Caki2 (cell line): ENCODE results near the gene SOX1. TPM values are rescaled to one million over a fixed set of nuclear protein-coding genes. Genes with fewer than 3 reads are reported as not detected.

ENCODE experiments used
- DNase-seq: peaks from one replicate; pipeline ENCODE4 v3.0.0-alpha.2; 2015; ENCODE audit warnings: low read depth
- in situ Hi-C: cut with HindIII; loops from 2 replicates; pipeline ENCODE4 v1.10.0; 2016; ENCODE audit warnings: low sequenced_read_pairs, low pct_unique_long_range_greater_than_20kb, mixed read lengths
- total RNA-seq: library from RNA; depleted of rRNA; stranded (reverse); fragments of >200 nt; shearing (Covaris generic); gene quantifications from 2 replicates; pipeline ENCODE4 v1.2.3, GENCODE V29; 2014; ENCODE audit warnings: low replicate concordance

Gene SOX1
- total RNA-seq, 1 experiment from 2014 or later, result 1.7 TPM

DNA sequence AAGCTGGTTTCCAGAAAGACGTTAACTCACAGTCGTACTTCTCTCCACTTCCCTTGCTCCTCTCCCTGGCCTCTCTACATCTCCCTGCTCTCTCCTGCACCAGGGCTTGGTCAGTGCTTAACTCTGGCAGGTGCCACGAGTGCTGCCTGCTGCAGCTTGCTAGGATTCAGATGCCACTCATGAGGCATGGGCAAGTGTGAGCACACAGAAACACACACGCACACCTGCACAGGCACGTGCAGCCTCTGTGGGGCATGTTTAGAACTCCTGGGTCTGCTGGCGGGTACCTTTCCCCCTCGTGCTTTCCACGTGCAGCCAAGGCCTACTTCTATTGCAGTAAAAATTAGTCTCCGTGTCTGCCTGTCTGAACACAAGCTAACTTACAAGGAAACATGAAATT lies 31.8 kb downstream of the SOX1 start:
- in situ Hi-C loops, result no loop called here

DNA sequence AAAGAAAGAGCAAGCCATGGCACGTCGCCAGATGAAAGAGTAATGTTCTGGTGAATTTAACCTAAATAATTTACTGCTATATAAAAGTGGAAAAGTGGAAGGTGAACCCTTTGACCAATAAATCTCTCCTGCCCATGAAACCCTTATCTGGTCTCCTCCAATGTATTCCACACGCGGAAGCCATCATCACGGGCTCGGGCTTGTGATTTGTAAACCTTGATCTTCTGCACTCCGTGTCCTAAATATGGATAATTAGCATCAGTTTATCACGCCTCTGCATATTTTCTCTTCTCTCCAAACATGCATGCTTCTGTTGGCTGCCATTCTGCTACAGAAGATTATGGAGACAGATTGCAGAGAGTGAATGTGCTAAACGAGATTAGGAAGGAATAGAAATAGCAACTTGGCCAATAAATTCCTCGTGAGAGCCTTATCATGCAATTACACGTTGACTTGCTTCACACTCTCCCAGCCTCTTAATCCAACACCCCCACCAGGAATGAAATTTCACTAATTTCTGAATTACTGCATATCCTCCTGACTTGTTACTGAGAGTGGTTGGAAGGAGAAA lies 34.5 kb downstream of the SOX1 start:
- in situ Hi-C loops, result no loop called here
- DNase-seq, result no peak

More for the DNA sequence above, 31.8 kb downstream of the SOX1 start:
- no peak for DNase-seq

DNA sequence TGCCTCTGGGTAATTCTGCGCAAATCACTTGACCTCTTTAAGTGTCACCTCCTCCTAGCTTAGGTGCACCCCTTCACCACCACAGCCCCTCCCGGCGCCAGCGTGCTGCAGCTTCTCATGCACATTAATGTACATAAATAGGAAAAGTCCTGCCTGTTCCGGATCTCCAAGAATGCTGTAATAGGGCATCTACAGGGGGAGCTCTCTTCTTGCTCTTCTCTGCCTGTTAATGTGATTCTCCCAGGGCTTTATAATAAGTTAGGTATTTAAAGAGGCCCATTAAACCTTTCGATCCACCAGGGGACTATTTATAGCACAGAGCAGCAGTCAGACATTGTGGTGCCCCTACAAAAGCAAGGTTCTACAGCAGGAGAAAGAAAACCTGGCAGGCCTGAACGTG lies 35.3 kb downstream of the SOX1 start:
- in situ Hi-C loops, result no loop called here
- peak; percentile 0 for DNase-seq

DNA sequence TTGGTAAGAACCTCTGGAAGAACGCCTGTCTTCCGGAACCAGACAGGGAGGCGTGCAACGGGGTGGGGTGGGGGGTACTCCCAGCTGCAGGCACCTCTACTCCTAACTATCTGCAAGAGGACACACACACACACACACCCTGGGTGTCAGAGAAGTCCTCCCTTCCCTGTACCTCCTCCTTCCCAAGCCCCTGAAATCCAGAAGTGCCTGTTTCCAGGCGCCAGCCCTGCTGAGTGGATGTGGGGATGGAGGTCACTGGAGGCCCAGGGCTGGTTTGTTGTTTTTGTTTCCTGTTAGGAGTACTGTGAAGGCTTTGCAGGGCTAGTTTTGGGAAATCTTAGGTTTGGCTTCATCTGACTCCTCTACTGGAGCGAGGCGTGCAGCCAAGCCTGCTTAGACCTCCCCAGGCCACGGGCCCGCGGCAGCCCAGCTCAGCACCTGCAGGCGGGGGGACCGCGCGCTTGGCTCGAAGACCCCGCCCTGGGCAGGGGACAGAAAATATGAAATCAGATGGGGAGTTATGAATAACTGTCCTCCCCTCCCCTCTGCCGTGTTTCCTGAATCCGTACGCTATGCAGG lies 36.4 kb downstream of the SOX1 start:
- DNase-seq, result no peak
- in situ Hi-C loops, result no loop called here

DNA sequence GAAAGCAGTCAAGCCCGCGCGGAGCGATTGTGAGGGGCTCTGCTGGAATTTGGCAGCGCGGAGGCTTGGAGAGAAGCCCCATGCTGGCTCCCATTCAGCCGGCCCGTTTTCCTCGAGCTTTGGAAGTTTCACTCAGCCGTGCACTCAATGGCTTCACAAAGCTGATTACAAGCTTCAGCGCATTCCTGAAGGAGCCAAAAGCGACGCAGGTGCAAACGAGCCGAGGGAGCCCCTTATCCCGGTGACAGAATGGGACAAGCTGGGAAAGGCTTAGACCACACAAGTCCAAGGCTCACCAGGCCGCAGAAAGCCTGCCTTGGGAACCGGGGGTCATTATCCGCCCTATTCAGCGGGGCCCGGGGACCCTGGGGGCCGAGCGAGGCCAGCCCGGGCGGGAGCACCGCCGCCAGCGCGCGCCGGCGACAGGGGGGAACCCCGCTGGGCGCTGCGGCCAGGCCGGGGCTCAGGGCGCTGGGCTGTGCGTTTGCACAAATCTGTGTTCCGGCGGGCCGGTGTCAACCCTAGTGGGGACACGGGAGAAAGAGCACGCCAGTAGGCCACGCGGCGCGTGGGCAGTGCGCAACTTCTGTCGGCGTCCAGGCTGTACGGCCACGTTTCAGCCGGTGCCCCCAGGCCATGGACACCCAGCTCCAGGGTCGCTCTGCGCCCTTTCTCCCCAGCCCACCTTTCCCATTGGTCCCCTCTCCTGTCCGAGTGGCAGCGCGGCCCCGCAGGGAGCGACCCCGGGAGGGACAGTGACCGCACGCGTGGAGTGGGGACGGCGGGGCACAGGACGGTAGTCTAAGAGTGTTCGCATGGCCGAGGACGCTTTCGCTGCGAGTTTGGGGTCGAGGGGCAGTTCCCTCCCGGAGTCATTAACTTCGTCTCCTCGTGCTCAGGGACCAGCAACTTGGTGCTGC lies 37.3 kb downstream of the SOX1 start:
- in situ Hi-C loops, result no loop called here
- no peak for DNase-seq

DNA sequence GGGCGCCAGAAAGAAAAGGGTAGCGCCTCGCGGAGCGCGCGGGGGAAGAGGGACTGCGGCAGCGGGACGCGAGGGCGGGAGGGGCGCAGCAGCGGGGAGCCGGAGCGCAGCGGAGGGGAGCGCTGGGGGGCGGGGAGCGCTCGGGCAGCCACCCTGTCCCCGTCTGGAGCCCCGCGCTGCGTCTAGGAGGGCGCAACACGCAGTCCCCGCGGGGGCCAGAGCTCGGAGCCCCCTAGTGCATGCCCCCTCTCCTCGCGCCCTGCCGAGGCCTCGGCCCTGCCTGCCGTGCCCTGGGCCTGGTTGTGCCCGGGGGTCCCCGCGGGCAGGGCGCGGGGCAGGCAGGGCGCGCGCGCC lies 37.9 kb downstream of the SOX1 start:
- no peak for DNase-seq
- in situ Hi-C loops, result no loop called here

DNA sequence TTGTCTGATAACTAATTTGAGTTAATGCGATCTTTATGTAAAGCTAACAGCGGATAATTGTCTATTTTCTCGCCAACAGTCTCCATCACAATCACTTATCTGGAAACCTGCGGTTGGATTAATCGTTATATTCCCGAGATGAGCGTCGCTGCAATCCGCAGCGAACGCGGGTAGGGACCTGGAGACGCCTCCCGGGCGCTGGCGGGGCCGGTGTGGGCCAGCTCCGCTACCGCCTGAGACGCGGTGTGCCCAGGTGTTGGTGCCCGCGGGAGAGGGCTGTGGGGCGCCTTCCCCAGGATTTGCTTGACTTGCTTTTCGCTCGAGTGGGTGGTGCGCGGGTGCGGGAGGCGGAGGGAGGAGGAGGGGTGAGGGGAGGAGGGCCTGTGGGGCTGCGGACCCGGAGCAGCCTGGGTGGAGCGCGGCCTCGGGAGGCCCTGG lies 38.3 kb downstream of the SOX1 start:
- DNase-seq, result no peak
- in situ Hi-C loops, result no loop called here

DNA sequence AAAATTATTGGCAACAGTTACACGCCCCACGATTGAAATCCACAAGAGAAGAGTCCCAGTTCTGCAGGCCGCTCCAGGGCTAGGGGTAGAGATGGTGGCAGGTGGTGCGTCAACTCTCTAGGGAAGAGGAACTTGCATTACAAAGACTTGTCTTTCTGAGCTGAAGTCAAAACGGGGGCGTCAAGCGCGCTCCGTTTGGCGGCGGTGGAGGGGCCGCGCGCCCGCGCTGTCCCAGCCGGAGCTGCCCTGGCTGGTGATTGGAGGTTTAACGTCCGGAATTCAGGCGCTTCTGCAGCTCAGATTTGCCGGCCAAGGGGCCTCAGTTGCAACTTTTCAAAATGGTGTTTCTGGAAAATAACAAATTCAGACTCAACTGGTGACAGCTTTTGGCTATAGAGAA lies 38.9 kb downstream of the SOX1 start:
- in situ Hi-C loops, result no loop called here

DNA sequence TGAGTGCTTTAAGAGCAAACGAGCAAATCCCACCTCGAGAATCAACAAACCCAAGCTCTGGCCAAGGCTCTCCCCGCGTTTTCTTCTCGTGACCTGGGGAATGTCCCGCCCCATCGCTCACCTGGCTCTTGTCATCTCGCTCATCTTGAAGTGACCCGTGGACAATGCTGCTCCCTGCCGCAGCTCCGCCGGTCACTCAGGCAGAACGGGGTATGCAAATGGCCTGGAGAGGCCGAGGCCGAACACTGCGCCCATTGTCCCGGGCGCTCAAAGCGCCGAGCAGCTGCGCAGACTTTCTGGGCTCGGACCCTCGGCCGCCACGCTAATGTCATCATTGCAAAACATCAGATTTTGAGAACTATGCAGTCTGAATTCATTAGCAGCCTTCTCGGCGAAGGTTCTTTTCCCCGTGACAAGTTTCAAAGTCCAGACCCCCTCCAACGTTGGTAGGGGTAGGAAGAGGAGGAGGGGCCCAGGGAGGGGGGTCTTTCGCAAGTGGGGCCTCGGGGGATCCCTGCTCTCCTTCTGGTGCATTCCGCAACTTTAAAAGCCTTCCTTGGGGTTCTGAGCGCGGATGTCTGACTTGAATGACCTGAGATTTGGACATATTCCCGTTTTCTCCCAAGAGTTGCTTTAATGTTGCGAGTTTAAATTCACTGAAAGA lies 39.7 kb downstream of the SOX1 start:
- DNase-seq, result no peak
- in situ Hi-C loops, result no loop called here

More for the DNA sequence above, 38.9 kb downstream of the SOX1 start:
- DNase-seq, result no peak

DNA sequence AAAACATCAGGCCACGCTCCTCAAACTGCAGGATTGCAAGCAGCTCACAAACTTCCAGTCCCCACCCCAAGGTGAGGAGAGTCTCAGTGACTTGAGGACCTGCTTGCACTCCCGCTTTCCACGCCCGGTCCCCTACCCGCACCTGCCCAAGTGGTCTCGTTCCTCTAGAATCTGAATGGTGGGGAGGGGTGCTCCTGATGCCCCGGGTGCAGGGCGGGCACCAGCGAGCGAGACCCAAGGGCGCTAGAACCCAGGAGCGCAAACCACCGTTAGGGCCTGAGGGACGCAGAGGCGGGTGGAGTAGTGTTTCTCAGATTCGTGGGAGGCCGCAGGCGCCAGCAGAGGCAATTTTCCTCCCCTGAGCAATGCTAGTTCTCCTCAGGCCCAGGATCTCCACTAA lies 40.3 kb downstream of the SOX1 start:
- in situ Hi-C loops, result no loop called here
- DNase-seq, result no peak

DNA sequence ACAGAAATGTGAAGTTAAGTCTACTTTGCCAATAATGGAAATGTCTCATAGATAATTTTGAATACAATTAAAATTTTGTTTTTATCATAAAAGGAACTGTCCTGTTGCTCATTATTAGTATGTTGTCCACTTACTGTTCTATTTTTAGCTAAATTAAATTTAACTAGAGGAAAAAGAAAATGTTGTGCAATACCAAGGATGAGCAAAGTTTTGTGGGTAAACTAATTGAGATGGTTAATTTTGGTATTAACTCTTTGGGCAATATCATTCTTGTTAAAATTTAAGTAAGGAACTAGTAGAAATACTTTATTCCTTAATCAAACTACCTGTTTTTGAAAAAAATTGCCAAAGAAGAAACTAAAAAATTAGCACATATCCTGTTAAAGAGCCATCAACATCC lies 43.5 kb downstream of the SOX1 start:
- DNase-seq, result no peak
- in situ Hi-C loops, result no loop called here

DNA sequence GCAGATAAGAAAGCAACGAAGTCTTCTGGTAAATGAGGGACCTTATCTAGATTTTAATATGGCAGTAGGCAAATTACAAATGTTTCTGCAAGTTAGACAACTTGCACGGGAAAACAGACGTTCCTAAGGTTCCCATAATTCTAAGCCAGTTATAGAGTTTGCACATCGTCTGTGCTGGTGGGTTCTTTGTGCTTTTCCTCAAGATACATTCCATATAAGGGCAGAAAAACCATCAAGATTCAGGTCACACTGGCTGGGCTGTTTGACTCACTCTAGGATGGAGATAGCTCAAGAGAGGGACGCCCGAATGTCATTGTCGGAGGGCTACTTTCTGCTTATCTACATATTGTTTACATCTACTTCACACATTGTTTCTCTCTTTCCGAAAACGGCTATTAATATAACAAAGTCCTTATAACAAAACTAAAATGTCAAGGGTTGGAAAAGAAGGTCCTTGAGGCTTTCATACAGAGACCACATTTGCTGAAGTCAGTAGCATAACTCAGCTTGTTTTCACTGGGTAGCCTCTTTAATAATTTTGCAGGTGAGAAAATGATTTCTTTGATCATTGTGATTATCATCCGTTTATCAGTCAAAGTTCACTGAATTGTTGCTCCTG lies 44.4 kb downstream of the SOX1 start:
- DNase-seq, result no peak
- in situ Hi-C loops, result no loop called here

DNA sequence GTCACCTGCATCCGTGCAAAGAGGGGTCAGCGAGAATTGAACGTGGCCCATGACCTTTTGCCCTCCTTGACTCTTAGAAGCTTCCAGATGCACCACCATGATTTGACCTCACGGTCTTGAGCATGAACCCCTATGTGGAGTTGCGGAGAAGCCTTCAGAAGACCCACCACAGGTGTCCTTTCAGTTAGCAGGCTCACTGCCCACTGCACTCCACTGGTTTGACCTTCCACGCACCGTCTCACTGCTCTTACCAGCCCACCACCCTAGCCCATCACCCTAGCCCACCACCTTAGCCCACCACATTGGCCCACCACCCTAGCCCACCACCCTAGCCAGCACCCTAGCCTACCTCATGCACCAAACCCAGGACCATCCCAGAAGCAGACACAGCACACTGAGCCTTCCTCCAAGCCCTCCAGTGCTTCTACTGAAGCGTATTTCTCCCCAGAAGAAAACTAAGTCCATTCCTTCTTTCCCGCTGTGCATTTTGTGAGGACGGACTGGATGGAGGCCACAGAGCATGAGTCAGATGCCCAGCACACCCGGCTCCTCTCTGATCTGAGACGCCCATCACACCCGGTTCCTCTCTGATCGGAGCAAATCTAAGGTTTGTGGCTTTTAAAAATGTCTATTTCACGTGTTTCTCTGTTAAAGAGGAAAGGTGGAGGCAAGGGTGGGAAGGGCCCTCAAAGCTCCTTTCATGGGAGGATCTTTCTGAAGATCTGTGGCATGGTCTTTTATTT lies 45.8 kb downstream of the SOX1 start:
- in situ Hi-C loops, result no loop called here
- no peak for DNase-seq

DNA sequence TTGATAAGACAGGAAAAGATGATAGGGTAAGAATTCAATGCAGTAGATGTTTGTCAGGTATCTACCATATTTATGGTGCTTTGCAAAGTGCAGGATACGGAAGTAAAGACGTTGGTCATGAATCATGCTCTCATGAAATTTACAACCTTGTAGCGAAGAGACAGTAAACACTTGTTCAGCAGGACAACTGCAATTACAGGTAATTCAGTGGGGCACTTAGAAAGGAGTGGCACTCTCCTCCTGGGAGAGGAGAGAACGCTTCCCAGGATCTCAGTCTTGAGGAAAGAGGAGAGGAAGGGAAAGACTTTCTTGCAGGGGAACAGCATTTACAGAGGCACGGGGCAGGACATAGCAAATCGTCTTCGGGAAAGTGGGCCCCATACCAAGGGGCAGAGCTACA lies 46.4 kb downstream of the SOX1 start:
- in situ Hi-C loops, result no loop called here
- no peak for DNase-seq

DNA sequence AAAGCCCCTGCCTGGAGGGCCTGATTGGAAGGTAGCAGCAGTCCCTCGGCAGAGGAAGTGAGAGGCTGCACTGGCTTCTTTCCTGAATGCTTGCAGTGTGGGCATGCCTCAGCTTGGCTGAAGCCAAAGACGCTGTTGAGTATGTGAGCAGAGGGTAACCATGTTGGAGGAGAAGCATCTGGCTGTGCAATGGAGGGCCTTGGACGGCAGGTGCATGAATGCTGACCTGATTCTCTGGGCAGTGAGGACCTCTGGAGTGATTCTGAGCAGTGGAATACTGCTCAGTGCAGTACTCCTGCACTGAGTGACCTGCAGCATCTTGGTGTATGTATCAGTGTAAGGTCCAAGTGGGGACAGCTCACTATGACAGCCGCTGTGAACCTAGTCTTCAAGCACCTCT lies 46.9 kb downstream of the SOX1 start:
- in situ Hi-C loops, result no loop called here

DNA sequence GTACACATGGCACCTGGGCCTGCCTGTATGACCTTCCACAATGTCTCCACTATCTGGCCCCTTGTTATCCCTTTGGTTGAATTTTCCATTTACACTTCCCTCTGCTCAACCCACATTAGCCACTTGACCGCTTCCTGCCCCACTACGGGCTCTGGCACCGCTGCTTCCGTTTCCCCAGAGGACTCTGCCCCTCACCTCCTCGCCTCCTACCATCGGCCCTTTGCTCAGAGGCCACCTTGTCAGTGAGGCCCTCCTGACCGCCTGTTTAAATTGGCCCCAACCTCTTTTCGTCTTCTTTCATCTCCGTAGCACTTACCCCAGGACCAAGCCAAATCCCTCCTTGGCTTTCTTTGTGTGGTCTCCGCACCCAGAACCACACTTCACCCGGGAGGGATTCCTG lies 47.4 kb downstream of the SOX1 start:
- in situ Hi-C loops, result no loop called here
- no peak for DNase-seq

More for the DNA sequence above, 46.9 kb downstream of the SOX1 start:
- DNase-seq, result no peak

DNA sequence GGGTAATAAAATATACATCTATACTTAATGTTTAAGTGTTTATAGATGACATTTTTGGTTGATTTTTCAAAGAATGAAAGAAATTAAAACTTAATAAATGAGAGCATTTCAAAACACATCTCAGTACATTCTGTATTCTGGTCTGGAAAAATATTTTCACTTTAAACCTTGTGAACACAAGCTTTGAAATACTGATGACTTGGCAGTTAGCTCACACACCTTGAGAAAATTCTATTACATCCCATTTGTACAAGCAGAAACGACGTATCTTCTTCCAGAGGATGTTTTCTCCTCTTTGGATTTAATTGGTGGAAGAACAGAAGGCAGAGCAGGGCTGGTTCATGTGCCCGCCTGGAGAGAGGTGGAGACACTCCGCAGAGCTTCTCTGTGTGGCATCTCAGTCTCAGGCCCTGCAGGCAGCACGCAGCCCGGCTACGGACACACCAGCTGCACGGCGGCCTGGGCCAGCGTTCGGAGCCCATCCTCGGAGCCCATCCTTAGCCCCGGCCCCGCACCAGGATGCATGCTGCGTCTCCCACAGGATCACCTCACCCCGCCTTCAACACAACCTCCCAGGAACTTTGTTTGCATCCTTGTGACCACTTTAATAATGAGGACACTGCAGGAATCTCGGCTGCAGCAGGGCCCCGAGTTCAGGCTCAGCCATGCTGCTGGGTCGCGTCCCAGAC lies 48.6 kb downstream of the SOX1 start:
- in situ Hi-C loops, result no loop called here
- DNase-seq, result no peak
